Occipital lobe (tissue), 2 donors: ENCODE data around the gene TTC16. TPM values are rescaled to one million over a fixed set of nuclear protein-coding genes. Genes with fewer than 3 reads are reported as not detected.
"Not testable (repeated sequence)": the region's sequence is repeated elsewhere in the genome, so short reads cannot be mapped to it uniquely, and the experiment has no call there.

Source experiments
- DNase-seq: peaks from one replicate; lab custom pipeline; 2025; lab: John Stamatoyannopoulos, UW
- total RNA-seq: library from RNA; depleted of rRNA; stranded (reverse); fragments of >200 nt; gene quantifications from one replicate; pipeline ENCODE4 v1.2.3, GENCODE V29; 2014

The TTC16 gene
- total RNA-seq, 1 donor from 2014 or later = not detected

- DNase-seq = not testable (repeated sequence)
Measured at GRCh38 chr9:127780909-127781308, 65.0 kb downstream of the TTC16 start.

Other genes with a start within 250 kb of the TTC16 start
- gene STXBP1, start 103.8 kb upstream of the TTC16 start, total RNA-seq = 78.5 TPM
- 0.16 TPM for gene CFAP157, start 9.1 kb upstream of the TTC16 start, total RNA-seq
- 5.0 TPM for gene PTRH1, start 416 bp upstream of the TTC16 start, total RNA-seq
- gene TOR2A, start 19.2 kb downstream of the TTC16 start, total RNA-seq = 7.0 TPM
- gene SH2D3C, start 62.6 kb downstream of the TTC16 start, total RNA-seq = 5.1 TPM
- gene CDK9, start 70.0 kb downstream of the TTC16 start, total RNA-seq = 45.1 TPM
- gene FPGS, start 86.8 kb downstream of the TTC16 start, total RNA-seq = 18.1 TPM
- 0.16 TPM for gene ENG, start 138.6 kb downstream of the TTC16 start, total RNA-seq
- 28.4 TPM for gene AK1, start 161.6 kb downstream of the TTC16 start, total RNA-seq
- gene ST6GALNAC6, start 183.5 kb downstream of the TTC16 start, total RNA-seq = 31.8 TPM
- gene ST6GALNAC4, start 201.0 kb downstream of the TTC16 start, total RNA-seq = 10.5 TPM
- 1.4 TPM for gene PIP5KL1, start 214.7 kb downstream of the TTC16 start, total RNA-seq
- 11.4 TPM for gene DPM2, start 221.8 kb downstream of the TTC16 start, total RNA-seq